Sigmoid colon (tissue), 4 donors: ENCODE results near the gene PUM1.

Experiments used
- CTCF ChIP-seq, 4 experiments: fragments of 450-650 bp in 3 of 4; fragments of 200-600 bp in 1 of 4; IDR thresholded peaks; one replicate each; pipeline ENCODE4 v1.5.1; 2016 to 2019; ENCODE audit warnings: antibody characterized with exemption in 4 of 4, mild to moderate bottlenecking in 3 of 4, moderate library complexity in 2 of 4
- EP300 ChIP-seq, 4 donors: sonication (generic); formaldehyde crosslinking; IDR thresholded peaks; one replicate each; pipeline ENCODE4 v1.6.1; 2017; ENCODE audit warnings: antibody characterized with exemption in 4 of 4
- POLR2A ChIP-seq, 2 donors: fragments of 450-650 bp; IDR thresholded peaks; one replicate each; pipeline ENCODE4 v1.6.1; 2016; ENCODE audit warnings: antibody characterized with exemption in 2 of 2, mild to moderate bottlenecking in 2 of 2, moderate library complexity in 2 of 2
- POLR2AphosphoS5 ChIP-seq, 4 donors: sonication (generic); formaldehyde crosslinking; IDR thresholded peaks; one replicate each; pipeline ENCODE4 v1.6.1; 2017; ENCODE audit warnings: antibody characterized with exemption in 4 of 4

GRCh38 chr1:31007462-31007991, 58.0 kb downstream of the PUM1 start:
- TF ChIP-seq POLR2A (IDR thresholded peaks at IDR 0.05), result no peak
- TF ChIP-seq CTCF (IDR thresholded peaks at IDR 0.05), result no peak
- no peak for TF ChIP-seq POLR2AphosphoS5 (IDR thresholded peaks at IDR 0.05)
- no peak for TF ChIP-seq EP300 (IDR thresholded peaks at IDR 0.05)
